ACC112 (cell line): Measurements from ENCODE around the gene SMCO1.
A peak's percentile ranks its signal among the peaks of the same experiment; 100 is the strongest.

Experiments
- H2AFZ ChIP-seq: fragments of 200-600 bp; sonication (generic); one replicate; pipeline ENCODE4 v1.6.0; 2017; ENCODE audit warnings: antibody characterized with exemption, low read length; ENCODE audit not compliant: unreplicated experiment
- H3K27ac ChIP-seq: fragments of 200-600 bp; sonication (generic); 2 replicates; pipeline ENCODE4 v1.5.1; 2014; ENCODE audit warnings: low read depth, mild to moderate bottlenecking, antibody characterized with exemption, low read length, moderate library complexity
- H3K27me3 ChIP-seq: fragments of 200-600 bp; sonication (generic); 2 replicates; pipeline ENCODE4 v1.6.1; 2014; ENCODE audit warnings: mild to moderate bottlenecking, antibody characterized with exemption, low read length, moderate library complexity, mixed read lengths; ENCODE audit not compliant: insufficient read depth
- H3K36me3 ChIP-seq: fragments of 200-600 bp; sonication (generic); 2 replicates; pipeline ENCODE4 v1.6.1; 2016; ENCODE audit warnings: mild to moderate bottlenecking, antibody characterized with exemption, low read length, moderate library complexity, mixed read lengths; ENCODE audit not compliant: insufficient read depth
- H3K4me1 ChIP-seq: fragments of 200-600 bp; sonication (generic); one replicate; pipeline ENCODE4 v1.6.1; 2016; ENCODE audit warnings: low read length, mixed read lengths; ENCODE audit not compliant: insufficient read depth, unreplicated experiment, control insufficient read depth
- H3K4me3 ChIP-seq: fragments of 200-600 bp; sonication (generic); 2 replicates; pipeline ENCODE4 v1.5.1; 2014; ENCODE audit warnings: mild to moderate bottlenecking, low read depth, low read length
- H3K79me2 ChIP-seq: fragments of 200-600 bp; sonication (generic); one replicate; pipeline ENCODE4 v1.6.0; 2016; ENCODE audit warnings: low read length; ENCODE audit not compliant: control insufficient read depth, unreplicated experiment, insufficient read depth

SMCO1 gene

DNA sequence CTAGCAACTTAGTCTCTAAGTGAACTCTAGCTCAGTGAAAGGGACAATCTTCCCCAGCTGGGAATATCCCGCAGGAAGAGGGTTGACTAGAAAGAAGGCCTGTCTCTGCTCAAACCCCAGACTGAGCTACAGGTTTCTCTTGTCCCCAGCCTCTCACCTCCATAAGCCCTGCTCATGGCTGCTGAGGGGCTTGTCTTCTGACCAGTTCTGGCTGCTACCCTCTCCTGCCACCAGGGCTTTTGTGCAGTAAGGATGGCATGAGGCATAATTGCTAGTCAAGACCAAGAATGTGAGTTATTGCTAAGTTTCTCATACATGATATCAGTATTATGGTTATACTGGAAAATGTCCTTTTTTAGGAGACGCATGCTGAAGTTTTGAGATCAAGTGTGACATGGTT is 31.9 kb upstream of the SMCO1 start:
- H3K4me1 ChIP-seq: no peaks in the 10 kb centered on the region
- H3K79me2 ChIP-seq: no peaks in the 10 kb centered on the region
- H3K27me3 ChIP-seq: no peaks in the 10 kb centered on the region
- H3K4me3 ChIP-seq: no peak overlapping the region
- no peaks in the 10 kb centered on the region for H3K36me3 ChIP-seq
- no peak overlapping the region for H2AFZ ChIP-seq
- H3K27ac ChIP-seq: no peak overlapping the region

DNA sequence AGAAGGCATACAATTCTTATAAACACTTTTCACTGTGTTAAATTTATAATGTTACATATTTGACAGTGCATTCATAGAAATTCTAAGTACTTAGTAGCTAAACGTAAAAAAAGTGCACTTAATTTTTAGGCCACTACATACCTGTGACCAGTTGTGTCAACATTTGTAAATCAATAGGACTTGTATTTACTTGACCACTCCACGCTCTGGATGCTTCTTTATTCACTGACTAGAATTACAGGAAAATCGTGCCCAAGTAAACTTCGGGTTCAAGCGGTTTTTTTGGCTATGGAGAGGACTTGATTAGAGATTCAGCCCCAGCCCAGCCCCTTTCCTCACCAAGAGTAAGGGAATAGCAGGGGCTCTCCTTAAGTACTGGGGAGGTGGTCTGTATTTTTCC is 31.4 kb upstream of the SMCO1 start:
- H3K27me3 ChIP-seq: no peaks in the 10 kb centered on the region

DNA sequence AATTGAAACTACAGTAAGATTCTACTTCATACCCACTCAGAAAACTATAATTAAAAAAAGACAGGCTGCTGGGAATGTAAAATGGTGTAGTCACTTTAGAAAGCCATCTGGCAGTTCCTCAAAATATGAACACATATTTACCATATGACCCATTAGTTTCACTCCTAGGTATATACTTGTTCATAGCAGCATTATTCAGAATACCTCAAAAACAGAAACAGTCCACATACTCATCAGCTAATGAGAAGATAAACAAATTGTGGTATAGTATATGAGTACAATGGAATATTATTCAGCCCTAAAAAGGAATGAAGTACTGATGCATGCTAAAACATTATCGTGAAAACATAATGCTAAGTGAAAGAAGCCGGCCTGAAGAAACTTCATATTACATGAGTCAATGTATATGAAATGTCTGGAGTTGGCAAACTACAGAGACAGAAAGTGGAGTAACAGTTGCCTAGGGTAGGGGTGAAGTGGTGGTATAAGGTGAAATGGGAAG is 29.4 kb upstream of the SMCO1 start:
- Histone ChIP-seq H3K36me3 (no peaks in the 10 kb centered on the region), H3K27ac (no peak overlapping the region), H3K4me1 (no peaks in the 10 kb centered on the region), H3K4me3 (no peak overlapping the region), H3K79me2 (no peaks in the 10 kb centered on the region), H3K27me3 (no peaks in the 10 kb centered on the region), H2AFZ (no peak overlapping the region)

More for the DNA sequence above, 31.4 kb upstream of the SMCO1 start:
- no peaks in the 10 kb centered on the region for H3K79me2 ChIP-seq
- no peaks in the 10 kb centered on the region for H3K4me1 ChIP-seq
- no peak overlapping the region for H3K4me3 ChIP-seq
- H3K27ac ChIP-seq: no peak overlapping the region
- no peak overlapping the region for H2AFZ ChIP-seq
- no peaks in the 10 kb centered on the region for H3K36me3 ChIP-seq

DNA sequence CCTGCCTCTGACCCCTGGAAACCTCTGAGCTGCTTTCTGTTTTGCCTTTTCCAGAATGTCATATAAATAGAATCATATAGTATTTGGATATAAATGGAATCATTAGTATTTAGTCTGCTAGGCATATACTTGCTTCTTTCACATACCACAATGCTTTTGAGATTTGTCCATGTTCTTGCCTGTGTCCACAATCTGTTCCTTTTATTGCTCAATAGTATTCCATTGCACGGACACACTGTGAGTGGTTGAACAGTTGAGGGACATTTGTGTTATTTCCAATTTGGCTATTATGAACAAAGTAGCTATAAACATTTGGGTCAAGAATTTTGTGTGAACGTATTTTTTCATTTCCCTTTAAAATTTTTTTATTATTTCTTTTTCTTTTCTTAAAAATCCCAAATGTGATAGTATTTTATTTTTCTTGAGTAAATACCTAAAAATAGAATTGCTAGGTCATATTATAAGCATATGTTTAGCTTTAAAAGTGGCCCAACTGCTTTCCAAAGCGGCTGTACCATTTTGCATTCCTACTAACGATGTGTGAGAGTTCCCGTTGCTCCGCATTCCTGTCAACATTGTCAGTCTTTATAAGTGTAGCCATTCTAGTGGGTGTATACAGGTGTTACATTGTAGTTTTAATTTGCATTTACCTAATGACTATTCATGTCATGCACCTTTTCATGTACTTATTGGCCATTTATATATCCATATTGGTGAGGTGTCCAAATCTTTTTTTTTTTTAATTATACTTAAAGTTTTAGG is 26.7 kb upstream of the SMCO1 start:
- Histone ChIP-seq H3K79me2 (no peaks in the 10 kb centered on the region), H3K27me3 (no peaks in the 10 kb centered on the region), H2AFZ (no peak overlapping the region), H3K4me1 (no peaks in the 10 kb centered on the region), H3K4me3 (no peak overlapping the region), H3K36me3 (no peaks in the 10 kb centered on the region), H3K27ac (no peak overlapping the region)

DNA sequence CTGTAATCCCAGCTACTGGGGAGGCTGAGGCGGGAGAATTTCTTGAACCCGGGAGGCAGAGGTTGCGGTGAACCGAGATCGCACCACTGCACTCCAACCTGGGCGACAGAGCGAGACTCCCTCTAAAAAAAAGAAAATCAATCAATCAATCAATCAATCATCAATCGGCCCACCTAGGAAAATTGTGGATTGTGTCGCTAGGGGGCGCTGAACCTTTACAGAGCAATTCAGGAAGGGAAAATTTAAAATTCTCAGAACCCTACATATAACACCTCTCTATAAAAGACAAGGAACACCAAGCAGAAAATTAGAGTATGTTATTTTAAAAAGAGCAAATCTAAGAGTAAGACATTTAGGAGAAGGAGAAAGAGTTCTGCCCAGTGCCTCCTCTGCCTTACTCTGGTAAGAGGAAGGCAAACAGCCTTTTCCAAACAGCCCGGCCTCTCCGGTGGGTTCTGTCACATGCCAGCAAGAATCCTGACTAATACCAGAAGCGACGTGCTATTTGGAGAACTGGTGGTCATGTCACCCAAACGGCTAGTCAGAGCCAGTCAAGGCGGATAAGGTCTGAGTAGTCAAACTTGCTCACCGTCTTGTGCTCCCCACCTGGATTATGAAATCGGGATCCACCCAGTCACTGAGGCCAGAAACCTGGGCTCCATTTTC is 22.3 kb upstream of the SMCO1 start:
- Histone ChIP-seq H3K4me3 (no peak overlapping the region), H2AFZ (no peak overlapping the region)

DNA sequence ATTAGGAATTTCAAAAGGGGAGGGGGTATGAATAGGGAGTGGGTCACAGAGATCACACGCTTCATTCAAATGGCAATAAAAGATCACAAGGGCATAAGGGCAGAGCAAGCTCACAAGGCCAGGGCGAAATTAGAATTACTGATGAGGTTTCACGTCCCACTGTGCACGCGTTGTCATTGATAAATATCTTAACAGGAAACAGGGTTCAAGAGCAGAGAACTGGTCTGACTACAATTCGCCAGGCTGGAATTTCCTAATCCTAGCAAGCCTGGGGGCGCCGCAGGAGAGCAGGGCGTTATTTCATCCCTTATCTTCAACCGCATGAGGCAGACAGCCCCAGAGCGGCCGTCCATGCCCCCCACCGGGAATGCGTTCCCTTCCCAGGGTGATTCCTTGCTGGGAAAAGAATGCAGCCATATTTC is 18.1 kb upstream of the SMCO1 start:
- no peak overlapping the region for H3K4me3 ChIP-seq
- H3K79me2 ChIP-seq: no peaks in the 10 kb centered on the region
- no peaks in the 10 kb centered on the region for H3K27me3 ChIP-seq
- no peak overlapping the region for H2AFZ ChIP-seq
- H3K36me3 ChIP-seq: no peaks in the 10 kb centered on the region
- no peak overlapping the region for H3K27ac ChIP-seq
- no peaks in the 10 kb centered on the region for H3K4me1 ChIP-seq

More for the DNA sequence above, 22.3 kb upstream of the SMCO1 start:
- Histone ChIP-seq H3K36me3 (no peaks in the 10 kb centered on the region), H3K27me3 (no peaks in the 10 kb centered on the region), H3K4me1 (no peaks in the 10 kb centered on the region), H3K27ac (no peak overlapping the region), H3K79me2 (no peaks in the 10 kb centered on the region)

DNA sequence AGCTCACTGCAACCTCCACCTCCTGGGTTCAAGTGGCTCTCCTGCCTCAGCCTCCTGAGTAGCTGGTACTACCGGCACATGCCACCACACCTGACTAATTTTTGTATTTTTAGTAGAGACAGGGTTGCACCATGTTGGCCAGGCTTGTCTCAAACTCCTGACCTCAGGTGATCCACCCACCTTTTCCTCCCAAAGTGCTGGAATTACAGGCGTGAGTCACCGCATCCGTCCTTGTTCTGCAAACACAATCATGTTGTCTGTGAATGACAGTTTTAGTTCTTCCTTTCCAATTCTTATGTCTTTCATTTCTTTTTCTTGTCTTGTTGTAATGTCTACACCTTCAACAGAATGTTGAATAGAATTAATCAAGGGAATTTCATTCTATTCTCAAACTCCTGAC is 16.3 kb upstream of the SMCO1 start:
- H3K27me3 ChIP-seq: no peaks in the 10 kb centered on the region
- H2AFZ ChIP-seq: no peak overlapping the region
- no peaks in the 10 kb centered on the region for H3K79me2 ChIP-seq
- no peaks in the 10 kb centered on the region for H3K36me3 ChIP-seq
- H3K4me3 ChIP-seq: no peak overlapping the region
- no peak overlapping the region for H3K27ac ChIP-seq
- H3K4me1 ChIP-seq: peaks cover 7% of the 10 kb centered on the region

DNA sequence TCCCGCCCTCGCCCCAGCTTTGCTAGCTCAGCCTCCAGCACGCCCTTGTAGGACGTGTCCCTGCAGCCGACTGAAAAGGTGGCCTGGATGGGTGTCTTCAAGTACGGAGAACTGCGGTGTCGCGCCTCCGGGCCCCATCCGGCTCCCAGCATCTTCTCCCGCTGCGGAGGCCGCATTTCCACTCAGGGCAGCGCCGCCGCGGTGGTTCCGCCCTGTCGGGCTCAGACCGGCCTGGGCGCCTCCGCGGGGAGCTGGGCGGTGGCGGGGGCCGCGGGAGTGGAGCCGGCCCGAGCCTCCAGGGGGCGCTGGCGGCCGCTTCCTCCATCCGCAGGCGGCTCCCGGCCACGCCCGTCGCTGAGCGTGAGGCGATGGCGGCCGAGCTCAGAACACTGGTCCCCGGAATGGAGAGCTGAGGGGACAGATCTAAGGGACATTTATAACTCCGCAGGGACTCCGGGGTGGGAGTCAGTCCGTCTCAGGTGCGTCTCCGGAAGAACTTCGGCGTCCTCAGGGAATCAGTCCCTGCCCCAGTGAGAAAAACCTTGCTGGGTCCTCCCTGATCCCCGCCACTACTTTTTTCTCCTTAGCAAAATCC is 13.6 kb upstream of the SMCO1 start:
- H3K36me3 ChIP-seq: no peaks in the 10 kb centered on the region
- H3K27me3 ChIP-seq: no peaks in the 10 kb centered on the region
- peak overlapping the region; percentile 98 for H2AFZ ChIP-seq
- H3K79me2 ChIP-seq: no peaks in the 10 kb centered on the region
- peak overlapping the region; percentile 70 for H3K4me3 ChIP-seq
- no peak overlapping the region for H3K27ac ChIP-seq
- H3K4me1 ChIP-seq: peaks cover 7% of the 10 kb centered on the region

DNA sequence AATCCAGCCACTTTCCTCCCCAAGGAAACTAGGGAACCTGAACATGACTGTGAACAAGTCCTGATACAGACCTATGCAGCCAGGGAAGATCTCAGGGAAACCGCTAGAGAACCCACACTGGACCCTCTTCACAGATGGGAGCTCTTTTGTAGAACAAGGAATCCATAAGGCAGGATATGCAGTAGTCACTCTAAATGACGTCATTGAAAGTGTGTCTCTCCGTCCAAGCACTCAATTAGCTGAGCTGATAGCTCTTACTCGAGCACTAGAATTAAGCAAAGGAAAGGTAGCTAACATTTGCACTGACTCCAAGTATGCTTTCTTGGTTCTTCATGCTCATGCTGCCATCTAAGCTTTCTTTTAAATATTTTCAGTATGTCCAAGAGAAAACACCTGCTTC is 10.0 kb upstream of the SMCO1 start:
- no peak overlapping the region for H2AFZ ChIP-seq
- no peak overlapping the region for H3K4me3 ChIP-seq
- H3K27me3 ChIP-seq: no peaks in the 10 kb centered on the region
- peaks cover 7% of the 10 kb centered on the region for H3K4me1 ChIP-seq
- H3K79me2 ChIP-seq: no peaks in the 10 kb centered on the region
- H3K36me3 ChIP-seq: no peaks in the 10 kb centered on the region
- H3K27ac ChIP-seq: no peak overlapping the region

DNA sequence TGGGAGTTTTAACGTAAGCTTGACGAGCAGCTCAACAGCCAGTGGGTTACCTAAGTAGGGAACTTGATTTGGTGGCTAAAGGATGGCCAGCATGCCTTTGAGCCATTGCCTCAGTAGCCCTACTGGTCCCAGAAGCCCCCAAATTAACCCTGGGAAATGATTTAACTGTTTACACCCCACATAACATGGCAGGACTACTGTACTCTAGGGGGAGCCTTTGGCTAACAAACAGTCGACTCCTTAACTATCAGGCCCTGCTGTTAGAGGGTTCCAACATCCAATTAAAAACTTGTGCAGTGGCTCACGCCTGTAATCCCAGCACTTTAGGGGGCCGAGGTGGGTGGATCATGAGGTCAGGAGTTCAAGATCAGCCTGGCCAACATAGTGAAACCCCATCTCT is 9.4 kb upstream of the SMCO1 start:
- Histone ChIP-seq H3K4me3 (no peak overlapping the region), H3K36me3 (no peaks in the 10 kb centered on the region), H3K4me1 (peaks cover 7% of the 10 kb centered on the region), H3K27ac (no peak overlapping the region), H3K79me2 (no peaks in the 10 kb centered on the region), H2AFZ (no peak overlapping the region), H3K27me3 (no peaks in the 10 kb centered on the region)
